ENCODE results near the gene MIPOL1. TPM values are rescaled to one million over a fixed set of nuclear protein-coding genes. Genes with fewer than 3 reads are reported as not detected.

Gene MIPOL1
- total and polyA plus RNA-seq, 2 experiments from 2014 or later, result 16.6 to 24.8 TPM

- DNase-seq (ENCODE audit: low spot score) (no peak), ATAC-seq (no peak)
- H3F3A ChIP-seq (replicated peaks; ENCODE audit: low read depth), result no peaks in the 10 kb centered on the region
- Mint-ChIP-seq H3K9me3 (peaks cover 13% of the 10 kb centered on the region), H3K4me3 (no peak overlapping the region), H3K36me3 (ENCODE audit: low read depth) (peaks cover 19% of the 10 kb centered on the region; the same call in 2 of the 3 replicates), H3K27ac (no peak overlapping the region), H3K4me1 (no peaks in the 10 kb centered on the region), H3K27me3 (ENCODE audit: insufficient read depth, low read depth, poor library complexity) (peaks cover 2% of the 10 kb centered on the region)
- H3K9me2 ChIP-seq (ENCODE audit: insufficient read depth), result no peaks in the 10 kb centered on the region
- no peak overlapping the region for H3K4me3 ChIP-seq
- no peaks in the 10 kb centered on the region for H3K36me3 ChIP-seq (ENCODE audit: insufficient read depth)
- TF ChIP-seq JUNB (IDR thresholded peaks at IDR 0.05; ENCODE audit: unreplicated experiment) (no peak), ZNF331 (CRISPR knock-in tag; IDR thresholded peaks at IDR 0.05; ENCODE audit: low read depth) (no peak), CTCF (conservative IDR thresholded peaks at IDR 0.05; ENCODE audit: low read depth in 2 of 2) (no peak), ETS1 (IDR thresholded peaks at IDR 0.05) (no peak), EZH2 (IDR thresholded peaks at IDR 0.05; ENCODE audit: low read depth, unreplicated experiment) (no peak), CREB1 (CRISPR knock-in tag; IDR thresholded peaks at IDR 0.05; ENCODE audit: low read depth) (no peak), STAT1 (IDR thresholded peaks at IDR 0.05; ENCODE audit: unreplicated experiment) (no peak), ZNF462 (CRISPR knock-in tag; IDR thresholded peaks at IDR 0.05) (no peak), EZH2phosphoT487 (IDR thresholded peaks at IDR 0.05; ENCODE audit: unreplicated experiment) (no peak), ZNF114 (CRISPR knock-in tag; IDR thresholded peaks at IDR 0.05) (no peak)
- H4K20me1 ChIP-seq (replicated peaks; ENCODE audit: insufficient read depth), result no peaks in the 10 kb centered on the region
- H3K4me1 ChIP-seq (ENCODE audit: insufficient read depth), result no peaks in the 10 kb centered on the region
- H3K79me2 ChIP-seq (replicated peaks; ENCODE audit: insufficient read depth), result no peaks in the 10 kb centered on the region
- H3K27me3 ChIP-seq (ENCODE audit: insufficient read depth), result no peaks in the 10 kb centered on the region
- H3K4me2 ChIP-seq, result no peak overlapping the region
- H3K27ac ChIP-seq (ENCODE audit: low read depth), result no peak overlapping the region
- H2AFZ ChIP-seq, result no peak overlapping the region
These were observed 145.8 kb downstream of the MIPOL1 start for GRCh38 chr14:37343307-37344094.

Measured in GM23338 (cell line).